HEK293 (cell line): ENCODE measurements around the gene ATP6V1B1.

Source experiments
- CTCF ChIA-PET: fragments of 350-600 bp; formaldehyde crosslinking; extraction: SDS; loops from one replicate; lab custom pipeline; 2021; ENCODE audit warnings: antibody characterized with exemption; lab: Yijun Ruan, JAX
- POLR2A ChIA-PET: fragments of 300-600 bp; formaldehyde crosslinking; extraction: SDS; loops from one replicate; lab custom pipeline; 2020; ENCODE audit warnings: antibody characterized with exemption, inconsistent platforms; lab: Yijun Ruan, JAX
- H3K27ac ChIP-seq: fragments of 200-500 bp; sonication (Bioruptor generic); 2 replicates; pipeline ENCODE4 v1.5.1; 2014; ENCODE audit warnings: low read depth, low read length, control low read depth, inconsistent platforms; ENCODE audit errors: extremely low read depth
- H3K36me3 ChIP-seq, 2 experiments: fragments of 200-500 bp in 1 of 2; sonication (Bioruptor generic) in 1 of 2; 1 replicate in 1 of 2; 2 replicates in 1 of 2; pipeline ENCODE4 v1.5.1; 2014 to 2017; ENCODE audit warnings: inconsistent platforms in 2 of 2, low read length in 2 of 2; ENCODE audit not compliant: control insufficient read depth in 2 of 2, insufficient read depth in 1 of 2
- H3K4me1 ChIP-seq: fragments of 200-500 bp; sonication (Bioruptor generic); 2 replicates; pipeline ENCODE4 v1.5.1; 2014; ENCODE audit warnings: mild to moderate bottlenecking, low read length, inconsistent platforms; ENCODE audit not compliant: control insufficient read depth, insufficient read depth
- H3K4me3 ChIP-seq: 2 replicates; pipeline ENCODE4 v1.5.1; 2011; ENCODE audit warnings: low read depth, mild to moderate bottlenecking, control low read depth, low read length, moderate library complexity
- H3K9me3 ChIP-seq: fragments of 200-500 bp; sonication (Bioruptor generic); 2 replicates; pipeline ENCODE4 v1.5.1; 2014; ENCODE audit warnings: low read depth, low read length, inconsistent platforms; ENCODE audit not compliant: control insufficient read depth, insufficient read depth
- GLI4 ChIP-seq: fragments of 450-650 bp; formaldehyde crosslinking; IDR thresholded peaks from 2 replicates; pipeline ENCODE4 v1.5.1; 2016; ENCODE audit warnings: missing biosample characterization, missing genetic modification characterization
- KLF10 ChIP-seq: fragments of 450-650 bp; IDR thresholded peaks from 2 replicates; pipeline ENCODE4 v1.5.1; 2018; ENCODE audit warnings: missing biosample characterization, mild to moderate bottlenecking, missing genetic modification characterization
- KLF7 ChIP-seq: fragments of 450-650 bp; formaldehyde crosslinking; IDR thresholded peaks from 2 replicates; pipeline ENCODE4 v1.5.1; 2016; ENCODE audit warnings: missing biosample characterization, missing genetic modification characterization, borderline replicate concordance
- OSR2 ChIP-seq: fragments of 450-650 bp; formaldehyde crosslinking; IDR thresholded peaks from 2 replicates; pipeline ENCODE4 v1.5.1; 2016; ENCODE audit warnings: missing biosample characterization, missing genetic modification characterization
- PATZ1 ChIP-seq: fragments of 450-650 bp; formaldehyde crosslinking; IDR thresholded peaks from 2 replicates; pipeline ENCODE4 v1.5.1; 2016; ENCODE audit warnings: missing biosample characterization, missing genetic modification characterization
- PRDM1 ChIP-seq: fragments of 450-650 bp; formaldehyde crosslinking; IDR thresholded peaks from 2 replicates; pipeline ENCODE4; 2016; ENCODE audit warnings: missing biosample characterization, missing genetic modification characterization
- PRDM2 ChIP-seq: fragments of 450-650 bp; formaldehyde crosslinking; IDR thresholded peaks from 2 replicates; pipeline ENCODE4 v1.5.1; 2016; ENCODE audit warnings: missing biosample characterization, missing genetic modification characterization, borderline replicate concordance
- RBAK ChIP-seq: fragments of 450-650 bp; formaldehyde crosslinking; IDR thresholded peaks from 2 replicates; pipeline ENCODE4 v1.5.1; 2016; ENCODE audit warnings: missing biosample characterization, missing genetic modification characterization
- SCRT2 ChIP-seq: fragments of 450-650 bp; formaldehyde crosslinking; IDR thresholded peaks from 2 replicates; pipeline ENCODE4 v1.5.1; 2016; ENCODE audit warnings: missing biosample characterization, missing genetic modification characterization
- SETDB1 ChIP-seq: IDR thresholded peaks from one replicate; pipeline ENCODE4 v1.6.1; 2017; ENCODE audit warnings: mild to moderate bottlenecking, low read length, moderate library complexity, mixed read lengths; ENCODE audit not compliant: insufficient read length
- SP7 ChIP-seq: fragments of 450-650 bp; formaldehyde crosslinking; IDR thresholded peaks from 2 replicates; pipeline ENCODE4 v1.5.1; 2016; ENCODE audit warnings: missing biosample characterization, missing genetic modification characterization
- ZBTB10 ChIP-seq: fragments of 450-650 bp; formaldehyde crosslinking; IDR thresholded peaks from 2 replicates; pipeline ENCODE4 v1.5.1; 2016; ENCODE audit warnings: missing biosample characterization, missing genetic modification characterization
- ZNF155 ChIP-seq: fragments of 450-650 bp; formaldehyde crosslinking; IDR thresholded peaks from 2 replicates; pipeline ENCODE4 v1.5.1; 2016; ENCODE audit warnings: missing biosample characterization, missing genetic modification characterization
- ZNF398 ChIP-seq: fragments of 450-650 bp; formaldehyde crosslinking; IDR thresholded peaks from 2 replicates; pipeline ENCODE4 v1.5.1; 2017; ENCODE audit warnings: missing biosample characterization, missing genetic modification characterization
- ZNF416 ChIP-seq: fragments of 450-650 bp; formaldehyde crosslinking; IDR thresholded peaks from 2 replicates; pipeline ENCODE4 v1.5.1; 2016; ENCODE audit warnings: missing biosample characterization, missing genetic modification characterization
- ZNF426 ChIP-seq: fragments of 450-650 bp; formaldehyde crosslinking; IDR thresholded peaks from 2 replicates; pipeline ENCODE4 v1.5.1; 2017; ENCODE audit warnings: missing biosample characterization, missing genetic modification characterization, mild to moderate bottlenecking, inconsistent platforms, moderate library complexity
- ZNF514 ChIP-seq: fragments of 450-650 bp; formaldehyde crosslinking; IDR thresholded peaks from 2 replicates; pipeline ENCODE4 v1.5.1; 2016; ENCODE audit warnings: missing biosample characterization, missing genetic modification characterization
- ZNF544 ChIP-seq: fragments of 450-650 bp; formaldehyde crosslinking; IDR thresholded peaks from 2 replicates; pipeline ENCODE4 v1.5.0; 2017; ENCODE audit warnings: missing biosample characterization, missing genetic modification characterization
- ZNF555 ChIP-seq: fragments of 450-650 bp; formaldehyde crosslinking; conservative IDR thresholded peaks from 2 replicates; pipeline ENCODE4 v1.5.1; 2017; ENCODE audit warnings: missing biosample characterization, mild to moderate bottlenecking, missing genetic modification characterization, inconsistent platforms
- ZNF585B ChIP-seq: fragments of 450-650 bp; formaldehyde crosslinking; IDR thresholded peaks from 2 replicates; pipeline ENCODE4 v1.5.1; 2016; ENCODE audit warnings: missing biosample characterization, missing genetic modification characterization
- ZNF600 ChIP-seq: fragments of 450-650 bp; formaldehyde crosslinking; IDR thresholded peaks from 2 replicates; pipeline ENCODE4 v1.5.1; 2016; ENCODE audit warnings: missing biosample characterization, missing genetic modification characterization
- ZNF610 ChIP-seq: fragments of 450-650 bp; formaldehyde crosslinking; IDR thresholded peaks from 2 replicates; pipeline ENCODE4 v1.5.1; 2016; ENCODE audit warnings: missing biosample characterization, missing genetic modification characterization, borderline replicate concordance
- ZNF670 ChIP-seq: fragments of 450-650 bp; formaldehyde crosslinking; IDR thresholded peaks from 2 replicates; pipeline ENCODE4 v1.5.1; 2016; ENCODE audit warnings: missing biosample characterization, missing genetic modification characterization, low read depth
- ZNF830 ChIP-seq: fragments of 450-650 bp; IDR thresholded peaks from 2 replicates; pipeline ENCODE4 v1.5.0; 2018; ENCODE audit warnings: missing biosample characterization, missing genetic modification characterization, low read depth, mild to moderate bottlenecking, moderate library complexity

ATP6V1B1 gene

GRCh38 chr2:70889716-70890037 lies 46.0 kb upstream of the ATP6V1B1 start:
- POLR2A ChIA-PET = no interaction called here
- H3K4me1 ChIP-seq = no peaks in the 10 kb centered on the region; the same call in 1 of the 2 replicates
- H3K27ac ChIP-seq = no peak overlapping the region
- no peaks in the 10 kb centered on the region for H3K36me3 ChIP-seq
- H3K4me3 ChIP-seq = no peak overlapping the region
- TF ChIP-seq ZNF544 (tag by site-specific recombination) (no peak), GLI4 (tag by site-specific recombination) (no peak), SCRT2 (tag by site-specific recombination) (no peak), KLF7 (tag by site-specific recombination) (no peak), ZNF585B (no peak), ZNF155 (no peak), SP7 (tag by site-specific recombination) (no peak), ZNF610 (tag by site-specific recombination) (no peak), ZNF830 (tag by site-specific recombination) (no peak), ZNF398 (tag by site-specific recombination) (no peak), ZNF514 (tag by site-specific recombination) (no peak), PRDM1 (tag by site-specific recombination) (no peak), SETDB1 (no peak), OSR2 (tag by site-specific recombination) (no peak), ZNF670 (tag by site-specific recombination) (no peak), ZNF416 (tag by site-specific recombination) (no peak), KLF10 (tag by site-specific recombination) (no peak), ZNF426 (tag by site-specific recombination) (no peak), PRDM2 (no peak)
- TF ChIP-seq, all 188 proteins: peak for 0
- CTCF ChIA-PET = no interaction called here
- no peaks in the 10 kb centered on the region for H3K9me3 ChIP-seq

- no peaks in the 10 kb centered on the region for H3K9me3 ChIP-seq
- no peak overlapping the region for H3K27ac ChIP-seq
- CTCF ChIA-PET = interaction anchor here (0.6 kb wide), 1 partner anchor 19 kb away, joined by 3 read pairs; no protein-coding TSS in a partner anchor
- no peaks in the 10 kb centered on the region for H3K36me3 ChIP-seq
- H3K4me3 ChIP-seq = no peak overlapping the region
- H3K4me1 ChIP-seq = no peaks in the 10 kb centered on the region; the same call in 1 of the 2 replicates
- POLR2A ChIA-PET = no interaction called here
- no peak for TF ChIP-seq RBAK
- TF ChIP-seq ZNF600 (tag by site-specific recombination) = no peak
- no peak for TF ChIP-seq ZBTB10 (tag by site-specific recombination)
- TF ChIP-seq ZNF555 (tag by site-specific recombination) = no peak
- no peak for TF ChIP-seq PATZ1
Observed at GRCh38 chr2:70890469-70891065, 45.1 kb upstream of the ATP6V1B1 start.
